Transverse colon (tissue), 4 donors: ENCODE data around the gene RACK1. TPM values are rescaled to one million over a fixed set of nuclear protein-coding genes. Genes with fewer than 3 reads are reported as not detected.

Experiments used
- DNase-seq: peaks from one replicate; pipeline ENCODE4 v3.0.0-alpha.2; 2019
- H3K27ac ChIP-seq, 4 donors: fragments of 200-600 bp; sonication (generic); 2 replicates each; pipeline ENCODE4 v1.5.1; 2016 to 2018; ENCODE audit warnings: inconsistent platforms in 4 of 4
- H3K27me3 ChIP-seq: fragments of 200-600 bp; sonication (generic); 2 replicates; pipeline ENCODE4 v1.5.1; 2017; ENCODE audit warnings: inconsistent platforms
- H3K36me3 ChIP-seq, 4 donors: fragments of 200-600 bp; sonication (generic); 2 replicates each; pipeline ENCODE4 v1.5.1; 2017 to 2019; ENCODE audit warnings: inconsistent platforms in 4 of 4
- H3K4me1 ChIP-seq, 4 donors: fragments of 200-600 bp; sonication (generic); 2 replicates each; pipeline ENCODE4 v1.5.1; 2017 to 2020; ENCODE audit warnings: inconsistent platforms in 4 of 4
- H3K4me3 ChIP-seq, 4 donors: fragments of 200-600 bp; sonication (generic); 1 replicate in 1 of 4; 2 replicates in 3 of 4; pipeline versions ENCODE4 v1.5.1 to v1.6.1; 2017 to 2019; ENCODE audit warnings: inconsistent platforms in 4 of 4
- H3K9me3 ChIP-seq, 2 donors: fragments of 200-600 bp; sonication (generic); 2 replicates each; pipeline ENCODE4 v1.5.1; 2017 to 2019; ENCODE audit warnings: inconsistent platforms in 2 of 2
- CTCF ChIP-seq, 5 experiments: fragments of 200-600 bp in 3 of 5; fragments of 450-650 bp in 2 of 5; sonication (generic) in 3 of 5; IDR thresholded peaks; 1 replicate in 2 of 5; 2 replicates in 3 of 5; pipeline ENCODE4 v1.5.1; 2016 to 2017; ENCODE audit warnings: antibody characterized with exemption in 5 of 5, inconsistent platforms in 3 of 5, mild to moderate bottlenecking in 2 of 5, moderate library complexity in 1 of 5
- EP300 ChIP-seq: sonication (generic); formaldehyde crosslinking; IDR thresholded peaks from one replicate; pipeline ENCODE4 v1.6.1; 2017; ENCODE audit warnings: antibody characterized with exemption, low read depth
- POLR2A ChIP-seq: fragments of 450-650 bp; IDR thresholded peaks from one replicate; pipeline ENCODE4 v1.6.1; 2016; ENCODE audit warnings: antibody characterized with exemption, mild to moderate bottlenecking, moderate library complexity
- POLR2AphosphoS5 ChIP-seq, 3 donors: sonication (generic); formaldehyde crosslinking; IDR thresholded peaks; one replicate each; pipeline ENCODE4 v1.6.1; 2016; ENCODE audit warnings: antibody characterized with exemption in 3 of 3
- WGBS, 2 donors: methylation state at CpG; one replicate each; pipeline ENCODE4 v1.1.5; 2018; ENCODE audit warnings: low coverage in 1 of 2; 5-methylcytosine and 5-hydroxymethylcytosine counted together
- in situ Hi-C, 4 donors: fragments of 200-750 bp; cut with MboI; loops; one replicate each; pipeline versions ENCODE4 v1.15.0 to v1.15.1; 2017; ENCODE audit warnings: low sequenced_read_pairs in 3 of 4, low pct_ligation_motif_present in 1 of 4, low pct_unique_long_range_greater_than_20kb in 1 of 4
- intact Hi-C: fragments of 100-400 bp; cut with DNase I; formaldehyde crosslinking; loops from one replicate; pipeline ENCODE4 v1.15.1; 2023; ENCODE audit warnings: low total_unique reads
- total RNA-seq, 4 donors: library from RNA; depleted of rRNA; stranded (reverse); fragments of >200 nt; gene quantifications; one replicate each; pipeline ENCODE4 v1.1.0, GENCODE V29; 2016

The RACK1 gene
- total RNA-seq, 4 donors from 2014 or later: 1,633 to 1,930 (median 1,753) TPM

DNA sequence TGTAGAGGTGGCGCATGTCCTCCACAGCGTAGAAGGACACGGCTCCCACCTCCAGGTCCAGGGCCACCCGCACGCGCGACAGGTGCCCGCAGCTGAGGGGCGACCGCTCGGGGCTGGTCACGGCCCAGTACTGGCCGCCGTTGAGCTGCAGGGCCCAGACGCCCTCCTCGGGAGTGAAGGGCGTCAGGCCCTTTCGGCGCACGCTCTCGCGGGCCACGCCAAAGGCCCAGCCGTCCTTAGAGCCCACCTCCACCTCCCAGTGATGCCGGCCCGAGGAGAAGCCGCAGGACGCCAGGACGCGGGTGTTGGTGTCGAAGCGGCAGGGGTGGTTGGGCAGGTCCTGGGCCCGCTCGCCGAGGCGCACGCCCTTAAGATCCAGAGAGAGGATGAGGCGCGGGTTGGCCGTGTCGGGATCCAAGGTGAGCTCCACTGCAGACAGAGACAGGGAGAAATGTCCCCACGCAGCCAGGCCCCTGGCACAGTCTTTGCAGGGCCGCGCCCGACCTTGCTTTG lies 48.4 kb downstream of the RACK1 start:
- H3K36me3 ChIP-seq: no peaks in the 10 kb centered on the region
- no peak for DNase-seq
- TF ChIP-seq EP300: no peak
- no peak for TF ChIP-seq POLR2A
- TF ChIP-seq POLR2AphosphoS5 (IDR thresholded peaks at IDR 0.05): no peak
- TF ChIP-seq CTCF (IDR thresholded peaks at IDR 0.05): no peak
- H3K4me3 ChIP-seq: no peak overlapping the region
- no peaks in the 10 kb centered on the region for H3K27me3 ChIP-seq
- peaks cover 4 to 8% (median 6%) of the 10 kb centered on the region in 4 donors for H3K4me1 ChIP-seq
- no peak overlapping the region for H3K27ac ChIP-seq
- 82% methylated on average over 45 of the region's 45 CpGs; no CpG with 5 or more reads in 1 of the 2 donors for WGBS, 2 donors
- in situ Hi-C loops (no loop called here), intact Hi-C loops (no loop called here)
- no peaks in the 10 kb centered on the region for H3K9me3 ChIP-seq

DNA sequence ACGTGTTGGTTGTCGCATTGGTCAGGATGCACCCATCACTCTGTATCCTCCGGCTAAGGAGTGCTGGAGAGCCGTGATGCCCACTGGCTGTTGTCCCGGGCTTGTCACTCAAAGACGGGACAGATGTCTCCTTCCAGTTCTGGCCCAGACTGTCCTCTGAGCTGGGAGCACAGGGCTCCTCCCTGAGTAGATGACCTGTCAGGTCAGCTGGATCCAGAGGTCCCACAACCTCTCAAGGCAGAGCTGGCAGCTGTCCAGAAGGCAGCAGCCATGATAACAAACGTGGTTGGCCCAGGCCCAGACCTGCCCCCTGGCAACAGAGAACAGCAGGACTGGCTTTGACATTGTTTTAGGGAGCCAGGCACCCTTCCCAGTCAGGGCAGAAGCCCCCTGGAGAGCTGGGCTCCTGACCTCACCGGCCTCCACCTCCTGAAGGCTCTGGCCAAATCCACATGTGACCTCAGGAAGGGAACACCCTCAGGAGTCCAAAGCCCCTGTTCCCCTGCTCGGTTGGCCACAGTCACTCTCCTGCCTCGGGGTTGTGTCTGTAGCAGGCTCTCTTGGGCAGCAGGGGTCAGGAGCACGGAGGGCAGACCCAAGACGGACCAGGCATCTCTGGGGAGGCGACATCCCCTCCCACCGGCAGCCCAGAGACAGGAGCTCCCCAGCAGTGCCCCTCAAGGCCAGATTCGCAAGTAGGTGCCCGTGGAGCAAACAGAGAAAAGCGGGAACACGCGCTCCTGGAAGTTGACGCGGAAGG lies 49.0 kb downstream of the RACK1 start:
- intact Hi-C loops: no loop called here
- no peaks in the 10 kb centered on the region for H3K36me3 ChIP-seq
- TF ChIP-seq POLR2A: no peak
- TF ChIP-seq POLR2AphosphoS5 (IDR thresholded peaks at IDR 0.05): no peak
- no peak for TF ChIP-seq EP300
- TF ChIP-seq CTCF (IDR thresholded peaks at IDR 0.05): no peak

DNA sequence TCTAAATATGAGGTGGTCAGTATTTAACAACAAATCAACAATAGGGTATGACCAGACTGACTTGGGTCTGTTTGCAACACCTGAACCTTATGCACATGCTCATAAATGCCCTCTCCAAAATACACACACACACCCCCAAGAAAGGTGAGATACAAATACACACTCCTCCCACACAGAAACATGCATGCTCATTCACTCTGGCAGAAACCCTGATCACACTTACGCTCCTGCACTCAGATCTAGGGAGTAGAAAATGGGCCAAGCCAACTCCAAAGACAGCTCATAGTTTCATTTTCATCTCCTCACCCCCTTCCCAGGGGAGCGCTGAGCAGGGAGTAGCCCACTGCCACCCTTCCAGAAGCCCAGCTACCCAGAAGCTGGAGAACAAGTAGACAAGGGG lies 50.0 kb downstream of the RACK1 start:
- TF ChIP-seq POLR2AphosphoS5 (IDR thresholded peaks at IDR 0.05): no peak
- no peak for TF ChIP-seq EP300
- TF ChIP-seq POLR2A: no peak
- TF ChIP-seq CTCF (IDR thresholded peaks at IDR 0.05): no peak
- Histone ChIP-seq H3K9me3 (no peaks in the 10 kb centered on the region), H3K27me3 (no peaks in the 10 kb centered on the region), H3K4me1 (peaks cover 7 to 14% (median 9%) of the 10 kb centered on the region in 4 donors), H3K27ac (no peak overlapping the region), H3K4me3 (no peak overlapping the region), H3K36me3 (no peaks in the 10 kb centered on the region)
- intact Hi-C loops: no loop called here
- 84 to 100% methylated on average over 1 to 2 of the region's 2 CpGs for WGBS, 2 donors
- in situ Hi-C loops: no loop called here
- DNase-seq: no peak

More for the DNA sequence above, 49.0 kb downstream of the RACK1 start:
- Histone ChIP-seq H3K9me3 (no peaks in the 10 kb centered on the region), H3K4me1 (peaks cover 7 to 14% (median 9%) of the 10 kb centered on the region in 4 donors), H3K4me3 (no peak overlapping the region), H3K27me3 (no peaks in the 10 kb centered on the region), H3K27ac (no peak overlapping the region)
- in situ Hi-C loops: no loop called here
- no peak for DNase-seq
- WGBS, 2 donors: 72% methylated on average over 14 of the region's 21 CpGs; no CpG with 5 or more reads in 1 of the 2 donors

- H3K27ac ChIP-seq: peak overlapping the region; percentile 90 to 97 (median 92)
- no peaks in the 10 kb centered on the region for H3K9me3 ChIP-seq
- no peak for TF ChIP-seq POLR2A
- TF ChIP-seq EP300: no peak
- no peak for TF ChIP-seq CTCF (IDR thresholded peaks at IDR 0.05)
- no peak for TF ChIP-seq POLR2AphosphoS5 (IDR thresholded peaks at IDR 0.05)
- peak overlapping the region; percentile 57 to 74 (median 64) for H3K4me3 ChIP-seq
- H3K27me3 ChIP-seq: no peaks in the 10 kb centered on the region
- no peak for DNase-seq
- peaks cover 7 to 21% (median 9%) of the 10 kb centered on the region in 4 donors for H3K4me1 ChIP-seq
- intact Hi-C loops (no loop called here), in situ Hi-C loops (no loop called here)
- H3K36me3 ChIP-seq: no peaks in the 10 kb centered on the region
- WGBS, 2 donors: 42 to 80% methylated on average over 3 to 12 of the region's 12 CpGs
Observed at GRCh38 chr5:181192337-181193046, 51.2 kb downstream of the RACK1 start.
